K562 (cell line): Measurements from ENCODE around the gene NINJ2. TPM values are rescaled to one million over a fixed set of nuclear protein-coding genes. Genes with fewer than 3 reads are reported as not detected.

Source experiments
- ATAC-seq: fragments of 200-7000 bp; cut with Tn5 transposase; 3 replicates; pipeline ENCODE4 v1.9.1; 2020; ENCODE audit warnings: moderate library complexity
- BruUV-seq: library from RNA; stranded (reverse); fragments of 400-500 nt; replicated peaks from 2 replicates; lab custom pipeline; 2021; lab: Mats Ljungman, UMichigan
- CTCF ChIA-PET: fragments of 300-600 bp; formaldehyde crosslinking; extraction: SDS; loops from one replicate; lab custom pipeline; 2021; ENCODE audit warnings: low intra/inter-chr PET ratio; lab: Yijun Ruan, JAX
- POLR2A ChIA-PET: fragments of 300-600, 350-650 bp; sonication (Branson Sonifier 250); formaldehyde crosslinking; extraction: SDS; loops from one replicate; lab custom pipeline; 2021; ENCODE audit warnings: antibody characterized with exemption, inconsistent platforms; lab: Yijun Ruan, JAX
- DNase-seq, 4 experiments: peaks; one replicate each; pipeline versions ENCODE4 v3.0.0 to v3.0.0-alpha.2; 2011 to 2018; ENCODE audit warnings: low spot score in 3 of 4, mixed read lengths in 3 of 4; ENCODE audit errors: extremely low read depth in 1 of 4
- FAIRE-seq: peaks from 2 replicates; lab custom pipeline; 2011; peaks lifted over from hg19 to GRCh38; lab: Jason Lieb, UNC
- H2AFZ ChIP-seq: 2 replicates; pipeline ENCODE4 v1.6.0; 2011; ENCODE audit warnings: low read depth, low read length, control low read depth, inconsistent platforms
- H3K27ac ChIP-seq: fragments of 200-600 bp; 3 replicates; pipeline ENCODE4 v1.8.0; 2011; ENCODE audit warnings: low read depth, mild to moderate bottlenecking, control low read depth, inconsistent platforms, low read length, moderate library complexity, mixed read lengths; ENCODE audit errors: extremely low read depth
- H3K27me3 ChIP-seq, 2 experiments: fragments of 300-600 bp in 1 of 2; 2 replicates in 1 of 2; 3 replicates in 1 of 2; pipeline versions ENCODE4 v1.6.0 to v1.8.0; 2011; ENCODE audit warnings: inconsistent platforms in 2 of 2, low read length in 2 of 2, mild to moderate bottlenecking in 1 of 2, mixed read lengths in 1 of 2, moderate library complexity in 1 of 2; ENCODE audit not compliant: control insufficient read depth in 2 of 2, insufficient read depth in 2 of 2
- H3K36me3 ChIP-seq: fragments of 300-600 bp; 3 replicates; pipeline ENCODE4 v1.8.0; 2011; ENCODE audit warnings: mild to moderate bottlenecking, low read length, inconsistent platforms; ENCODE audit not compliant: control insufficient read depth, insufficient read depth
- H3K4me1 ChIP-seq, 2 experiments: fragments of 200-600 bp in 1 of 2; replicated peaks in 1 of 2; 2 replicates in 1 of 2; 3 replicates in 1 of 2; pipeline versions ENCODE4 v1.5.1 to v1.8.0; 2011; ENCODE audit warnings: inconsistent platforms in 2 of 2, low read length in 2 of 2, mild to moderate bottlenecking in 1 of 2, mixed read lengths in 1 of 2, moderate library complexity in 1 of 2; ENCODE audit not compliant: control insufficient read depth in 2 of 2, insufficient read depth in 2 of 2
- H3K4me2 ChIP-seq: 2 replicates; pipeline ENCODE4 v1.6.1; 2011; ENCODE audit warnings: low read length, control low read depth, inconsistent platforms, mixed read lengths; ENCODE audit not compliant: insufficient read depth
- H3K4me3 ChIP-seq: fragments of 200-600 bp; sonication (generic), shearing (Covaris generic); 2 replicates; pipeline ENCODE4 v1.5.1; 2016; ENCODE audit warnings: control low read depth, inconsistent platforms
- H3K79me2 ChIP-seq: fragments of 200-600 bp; 3 replicates; pipeline ENCODE4 v1.8.0; 2011; ENCODE audit warnings: low read length, inconsistent platforms; ENCODE audit not compliant: control insufficient read depth, insufficient read depth
- H3K9ac ChIP-seq, 2 experiments: 2 replicates each; pipeline versions ENCODE4 v1.6.0 to v1.6.1; 2011; ENCODE audit warnings: low read depth in 2 of 2, low read length in 2 of 2, control low read depth in 1 of 2, inconsistent platforms in 1 of 2, mild to moderate bottlenecking in 1 of 2, mixed read lengths in 1 of 2; ENCODE audit not compliant: insufficient read depth in 1 of 2
- H3K9me1 ChIP-seq: one replicate; pipeline ENCODE4 v1.6.0; 2011; ENCODE audit warnings: inconsistent platforms, mild to moderate bottlenecking, low read length, moderate library complexity; ENCODE audit not compliant: control insufficient read depth, insufficient read depth
- H3K9me3 ChIP-seq: replicated peaks from 2 replicates; pipeline ENCODE4 v1.5.1; 2011; ENCODE audit warnings: low read depth, low read length, inconsistent platforms; ENCODE audit not compliant: control insufficient read depth, insufficient read depth
- H4K20me1 ChIP-seq: replicated peaks from 2 replicates; pipeline ENCODE4 v1.6.1; 2011; ENCODE audit warnings: low read length, inconsistent platforms, mixed read lengths; ENCODE audit not compliant: control insufficient read depth, insufficient read depth
- TEAD1 ChIP-seq, 2 experiments: fragments of 450-650 bp in 1 of 2; sonication (generic) in 1 of 2; formaldehyde crosslinking; IDR thresholded peaks; 2 replicates each; pipeline versions ENCODE4 v1.4.0 to v1.8.0; 2020 to 2022; ENCODE audit warnings: mild to moderate bottlenecking in 2 of 2, missing genetic modification reagents in 1 of 2
- WGBS: fragments of 100-300 bp; shearing (Covaris generic); methylation state at CpG from one replicate; pipeline ENCODE4 v1.1.6; 2016; ENCODE audit warnings: low coverage, mixed read lengths; ENCODE audit not compliant: insufficient coverage; ENCODE audit errors: missing lambda C conversion rate; 5-methylcytosine and 5-hydroxymethylcytosine counted together
- in situ Hi-C: fragments of 300-500 bp; cut with MboI; formaldehyde crosslinking; loops from 4 replicates; pipeline ENCODE4 v1.15.0; 2018; ENCODE audit warnings: inconsistent platforms, mixed read lengths
- intact Hi-C: fragments of 100-400 bp; cut with micrococcal nuclease; formaldehyde crosslinking; loops from 2 replicates; pipeline ENCODE4 v1.14.2; 2022
- polyA plus RNA-seq, 8 experiments: library from polyadenylated mRNA; depleted of rRNA in 4 of 8; stranded (reverse) in 5 of 8; unstranded in 3 of 8; fragments of >200 nt; fragmentation: Nextera tagmentation in 2 of 8; fragmentation: Illumina TruSeq in 1 of 8; extraction: Ambion mirVana in 2 of 8; extraction: Trizol in 1 of 8; gene quantifications; 2 replicates each; pipeline versions ENCODE4 v1.2.1 to v1.2.3, GENCODE V29; 2011 to 2014; ENCODE audit warnings: inconsistent platforms in 1 of 8, missing spikeins in 1 of 8
- total RNA-seq, 7 experiments: library from RNA; depleted of rRNA in 6 of 7; stranded (reverse); fragments of >200 nt in 6 of 7; fragmentation: Illumina TruSeq in 2 of 7; extraction: Trizol in 2 of 7; gene quantifications; 2 replicates each; pipeline versions ENCODE4 v1.2.1 to v1.2.3, GENCODE V29; 2011 to 2021; ENCODE audit warnings: low replicate concordance in 1 of 7
- TF ChIP-seq, protein P1 (sequence below): IDR thresholded peaks from 2 replicates; pipeline ENCODE4 v1.6.1; 2016; ENCODE audit warnings: missing genetic modification characterization, missing compliant biosample characterization

Gene NINJ2
- total and polyA plus RNA-seq, 9 of the 15 experiments (the other 6 are each of a cell fraction or from before 2014, with no cell fraction given): 2.6 to 16.0 (median 4.5) TPM

DNA sequence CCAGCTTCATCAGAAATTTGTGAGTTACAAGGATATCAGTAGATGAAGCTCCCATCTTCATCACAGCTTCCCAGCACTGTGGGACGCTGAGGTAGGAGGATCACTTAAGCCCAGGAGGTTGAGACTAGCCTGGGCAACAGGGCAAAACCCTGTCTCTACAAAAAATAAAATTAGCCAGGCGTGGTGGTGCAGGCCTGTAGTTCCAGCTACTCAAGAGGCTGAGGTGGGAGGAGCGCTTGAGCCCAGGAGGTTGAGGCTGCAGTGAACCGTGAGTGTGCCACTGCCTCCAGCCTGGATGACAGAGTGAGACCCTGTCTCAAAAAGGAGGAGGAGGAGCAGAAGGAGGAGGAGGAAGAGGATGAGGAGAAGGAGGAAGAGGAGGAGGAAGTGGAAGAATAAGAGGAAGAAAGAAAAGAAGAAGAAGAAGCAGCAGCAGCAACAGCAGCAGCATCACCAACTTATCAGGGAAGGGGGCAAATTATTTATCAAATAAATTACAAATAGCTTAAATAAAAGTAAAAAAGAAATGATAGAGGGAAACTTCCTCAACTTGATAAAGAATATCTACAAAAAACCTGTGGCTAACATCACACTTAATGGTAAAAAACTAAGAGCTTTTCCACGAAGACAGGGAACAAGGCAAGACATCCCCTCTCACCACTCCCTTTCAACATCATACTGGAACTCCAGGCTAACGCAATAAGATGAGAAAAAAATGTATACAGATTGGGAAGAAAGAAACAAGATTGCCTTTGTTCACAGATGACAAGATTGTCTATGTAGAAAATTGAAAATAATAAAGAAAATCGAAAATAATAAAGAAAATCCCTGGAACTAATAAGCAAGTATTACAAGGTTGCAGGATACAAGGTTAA, 69.6 kb downstream of the NINJ2 start:
- ChIA-PET CTCF (no interaction called here), POLR2A (interaction anchor here (0.6 kb wide), 1 partner anchor 15 kb away, joined by 4 read pairs; no protein-coding TSS in a partner anchor)
- Histone ChIP-seq H3K36me3 (no peaks in the 10 kb centered on the region), H3K4me1 (peaks cover 30 to 31% of the 10 kb centered on the region in 2 experiments; a peak in 4 of 5 replicates), H3K4me2 (no peak overlapping the region), H3K27me3 (no peaks in the 10 kb centered on the region), H3K27ac (no peak overlapping the region; the same call in 2 of the 3 replicates), H3K9ac (no peak overlapping the region), H3K79me2 (no peaks in the 10 kb centered on the region), H3K4me3 (no peak overlapping the region), H3K9me1 (no peaks in the 10 kb centered on the region), H3K9me3 (peaks cover 3% of the 10 kb centered on the region; the same call in 1 of the 2 replicates), H4K20me1 (no peaks in the 10 kb centered on the region), H2AFZ (peak overlapping the region; percentile 38)
- ATAC-seq (no peak), DNase-seq (no peak), FAIRE-seq (peak; percentile 57)
- WGBS: 54% methylated on average over 5 of the region's 7 CpGs
- in situ Hi-C loops: no loop called here
- BruUV-seq: no TSS peak
- intact Hi-C loops: no loop called here
- TF ChIP-seq, protein P1, sequence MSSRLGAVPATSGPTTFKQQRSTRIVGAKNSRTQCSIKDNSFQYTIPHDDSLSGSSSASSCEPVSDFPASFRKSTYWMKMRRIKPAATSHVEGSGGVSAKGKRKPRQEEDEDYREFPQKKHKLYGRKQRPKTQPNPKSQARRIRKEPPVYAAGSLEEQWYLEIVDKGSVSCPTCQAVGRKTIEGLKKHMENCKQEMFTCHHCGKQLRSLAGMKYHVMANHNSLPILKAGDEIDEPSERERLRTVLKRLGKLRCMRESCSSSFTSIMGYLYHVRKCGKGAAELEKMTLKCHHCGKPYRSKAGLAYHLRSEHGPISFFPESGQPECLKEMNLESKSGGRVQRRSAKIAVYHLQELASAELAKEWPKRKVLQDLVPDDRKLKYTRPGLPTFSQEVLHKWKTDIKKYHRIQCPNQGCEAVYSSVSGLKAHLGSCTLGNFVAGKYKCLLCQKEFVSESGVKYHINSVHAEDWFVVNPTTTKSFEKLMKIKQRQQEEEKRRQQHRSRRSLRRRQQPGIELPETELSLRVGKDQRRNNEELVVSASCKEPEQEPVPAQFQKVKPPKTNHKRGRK: peak; percentile 40; the same call in 1 of the 2 replicates
- TF ChIP-seq TEAD1 (CRISPR knock-in tag; IDR thresholded peaks at IDR 0.05): no peak
